Measurements from ENCODE around the gene NUP205.
"Not testable (repeated sequence)": the region's sequence is repeated elsewhere in the genome, so short reads cannot be mapped to it uniquely, and the experiment has no call there.

The NUP205 gene

GRCh38 chr7:135666846-135667245, 109.1 kb downstream of the NUP205 start:
- DNase-seq (ENCODE audit: low spot score), result no peak

GRCh38 chr7:135667626-135668025, 109.9 kb downstream of the NUP205 start:
- not testable (repeated sequence) for DNase-seq (ENCODE audit: low spot score)

- DNase-seq (ENCODE audit: low spot score), result not testable (repeated sequence)
Observed at GRCh38 chr7:135668852-135669395, 111.2 kb downstream of the NUP205 start.

- DNase-seq (ENCODE audit: low spot score), result no peak
Observed at GRCh38 chr7:135669774-135670173, 112.1 kb downstream of the NUP205 start.

- DNase-seq (ENCODE audit: low spot score), result peak; percentile 57
Observed at GRCh38 chr7:135670179-135670578, 112.5 kb downstream of the NUP205 start.

GRCh38 chr7:135672560-135673359, 115.0 kb downstream of the NUP205 start:
- peak; percentile 51 for DNase-seq (ENCODE audit: low spot score)

- no peak for DNase-seq (ENCODE audit: low spot score)
Observed at GRCh38 chr7:135673360-135673706, 115.6 kb downstream of the NUP205 start.

GRCh38 chr7:135678612-135679575, 121.2 kb downstream of the NUP205 start:
- peak; percentile 27 for DNase-seq (ENCODE audit: low spot score)

GRCh38 chr7:135681762-135682161, 124.0 kb downstream of the NUP205 start:
- DNase-seq (ENCODE audit: low spot score), result no peak

- DNase-seq (ENCODE audit: low spot score), result no peak
Observed at GRCh38 chr7:135682191-135682590, 124.5 kb downstream of the NUP205 start.

GRCh38 chr7:135683609-135684008, 125.9 kb downstream of the NUP205 start:
- DNase-seq (ENCODE audit: low spot score), result no peak

GRCh38 chr7:135684136-135684535, 126.4 kb downstream of the NUP205 start:
- no peak for DNase-seq (ENCODE audit: low spot score)

GRCh38 chr7:135684699-135685098, 127.0 kb downstream of the NUP205 start:
- no peak for DNase-seq (ENCODE audit: low spot score)

- no peak for DNase-seq (ENCODE audit: low spot score)
Observed at GRCh38 chr7:135685306-135686084, 127.8 kb downstream of the NUP205 start.

GRCh38 chr7:135687466-135687865, 129.7 kb downstream of the NUP205 start:
- no peak for DNase-seq (ENCODE audit: low spot score)

- peak; percentile 42 for DNase-seq (ENCODE audit: low spot score)
Observed at GRCh38 chr7:135690566-135690965, 132.8 kb downstream of the NUP205 start.

- DNase-seq (ENCODE audit: low spot score), result no peak
Observed at GRCh38 chr7:135692055-135692454, 134.3 kb downstream of the NUP205 start.

GRCh38 chr7:135692606-135693005, 134.9 kb downstream of the NUP205 start:
- not testable (repeated sequence) for DNase-seq (ENCODE audit: low spot score)

- no peak for DNase-seq (ENCODE audit: low spot score)
Observed at GRCh38 chr7:135693558-135693957, 135.8 kb downstream of the NUP205 start.

GRCh38 chr7:135697276-135698049, 139.7 kb downstream of the NUP205 start:
- DNase-seq (ENCODE audit: low spot score), result no peak
